Measurements from ENCODE around the gene GASK1A.

GASK1A gene

GRCh38 chr3:42979044-42979972 lies at the start of gene GASK1A:
Gene GASK1A (plus strand): TSS chr3:42979311. CDS start chr3:42979643, 332 bp downstream.
- H3K27me3 ChIP-seq (ENCODE audit: insufficient read depth, low read length, poor library complexity): peaks cover 4% of the 10 kb centered on the region
- H3K36me3 ChIP-seq (ENCODE audit: insufficient read depth, low read length): no peaks in the 10 kb centered on the region
- H3K4me1 ChIP-seq (ENCODE audit: insufficient read depth, low read length): no peaks in the 10 kb centered on the region
- H3K4me2 ChIP-seq (ENCODE audit: insufficient read depth, low read length): no peak within 1 kb of the TSS
- H3K9me3 ChIP-seq (ENCODE audit: insufficient read depth, low read length, severe bottlenecking): peaks cover 4% of the 10 kb centered on the region
- no peak within 1 kb of the TSS for H2AFZ ChIP-seq (ENCODE audit: low read depth, low read length)
- TF ChIP-seq EZH2 (IDR thresholded peaks at IDR 0.05; ENCODE audit: borderline replicate concordance, low read depth, low read length, severe bottlenecking): no peak
- TF ChIP-seq, protein P1, sequence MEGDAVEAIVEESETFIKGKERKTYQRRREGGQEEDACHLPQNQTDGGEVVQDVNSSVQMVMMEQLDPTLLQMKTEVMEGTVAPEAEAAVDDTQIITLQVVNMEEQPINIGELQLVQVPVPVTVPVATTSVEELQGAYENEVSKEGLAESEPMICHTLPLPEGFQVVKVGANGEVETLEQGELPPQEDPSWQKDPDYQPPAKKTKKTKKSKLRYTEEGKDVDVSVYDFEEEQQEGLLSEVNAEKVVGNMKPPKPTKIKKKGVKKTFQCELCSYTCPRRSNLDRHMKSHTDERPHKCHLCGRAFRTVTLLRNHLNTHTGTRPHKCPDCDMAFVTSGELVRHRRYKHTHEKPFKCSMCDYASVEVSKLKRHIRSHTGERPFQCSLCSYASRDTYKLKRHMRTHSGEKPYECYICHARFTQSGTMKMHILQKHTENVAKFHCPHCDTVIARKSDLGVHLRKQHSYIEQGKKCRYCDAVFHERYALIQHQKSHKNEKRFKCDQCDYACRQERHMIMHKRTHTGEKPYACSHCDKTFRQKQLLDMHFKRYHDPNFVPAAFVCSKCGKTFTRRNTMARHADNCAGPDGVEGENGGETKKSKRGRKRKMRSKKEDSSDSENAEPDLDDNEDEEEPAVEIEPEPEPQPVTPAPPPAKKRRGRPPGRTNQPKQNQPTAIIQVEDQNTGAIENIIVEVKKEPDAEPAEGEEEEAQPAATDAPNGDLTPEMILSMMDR (IDR thresholded peaks at IDR 0.05; ENCODE audit: borderline replicate concordance, extremely low read depth, low read length, poor library complexity, severe bottlenecking): no peak
- no peak within 1 kb of the TSS for H3K4me3 ChIP-seq (ENCODE audit: low read depth in 1 of 2, low read length in 2 of 2)
- DNase-seq (no peak), ATAC-seq (ENCODE audit: insufficient read depth, low read depth) (no peak)
- H4K20me1 ChIP-seq (ENCODE audit: insufficient read depth, low read length): no peaks in the 10 kb centered on the region
- H3K27ac ChIP-seq (ENCODE audit: low read length): no peak within 1 kb of the TSS
- no peak within 1 kb of the TSS for H3K9ac ChIP-seq (ENCODE audit: low read depth, low read length)
- no peaks in the 10 kb centered on the region for H3K79me2 ChIP-seq (ENCODE audit: insufficient read depth, low read length)

GRCh38 chr3:42934111-42934510 lies 45.0 kb upstream of the GASK1A start:
- Histone ChIP-seq H3K9ac (ENCODE audit: low read depth, low read length) (no peak overlapping the region), H4K20me1 (ENCODE audit: insufficient read depth, low read length) (no peaks in the 10 kb centered on the region), H2AFZ (ENCODE audit: low read depth, low read length) (no peak overlapping the region), H3K27me3 (ENCODE audit: insufficient read depth, low read length, poor library complexity) (no peaks in the 10 kb centered on the region), H3K9me3 (ENCODE audit: insufficient read depth, low read length, severe bottlenecking) (no peaks in the 10 kb centered on the region), H3K4me2 (ENCODE audit: insufficient read depth, low read length) (no peak overlapping the region), H3K79me2 (ENCODE audit: insufficient read depth, low read length) (no peaks in the 10 kb centered on the region), H3K27ac (ENCODE audit: low read length) (no peak overlapping the region), H3K4me1 (ENCODE audit: insufficient read depth, low read length) (no peaks in the 10 kb centered on the region), H3K36me3 (ENCODE audit: insufficient read depth, low read length) (no peaks in the 10 kb centered on the region), H3K4me3 (ENCODE audit: low read depth in 1 of 2, low read length in 2 of 2) (no peak overlapping the region)
- TF ChIP-seq, protein P1 (IDR thresholded peaks at IDR 0.05; ENCODE audit: borderline replicate concordance, extremely low read depth, low read length, poor library complexity, severe bottlenecking): no peak
- TF ChIP-seq EZH2 (IDR thresholded peaks at IDR 0.05; ENCODE audit: borderline replicate concordance, low read depth, low read length, severe bottlenecking): no peak
- ATAC-seq (ENCODE audit: insufficient read depth, low read depth) (no peak), DNase-seq (no peak)

DNA sequence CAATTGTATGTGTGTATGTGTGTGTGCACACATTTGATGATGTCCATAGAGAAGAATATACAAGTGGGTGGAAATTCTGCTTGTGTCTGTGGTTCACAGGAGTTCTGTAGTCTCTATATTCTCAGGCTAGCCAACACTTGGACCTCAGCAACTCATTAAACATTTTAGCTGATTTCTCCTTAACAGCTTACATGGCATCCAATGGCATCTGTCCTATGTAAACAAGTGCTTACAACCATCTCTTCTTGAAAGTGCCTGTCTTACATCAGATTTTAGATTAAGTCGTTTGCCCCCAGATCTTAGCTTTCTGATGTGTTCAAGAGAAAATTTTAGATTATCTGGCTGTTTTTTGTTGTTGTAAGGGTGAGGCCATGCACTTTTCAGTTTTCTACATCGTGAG lies 44.2 kb upstream of the GASK1A start:
- TF ChIP-seq, protein P1 (IDR thresholded peaks at IDR 0.05; ENCODE audit: borderline replicate concordance, extremely low read depth, low read length, poor library complexity, severe bottlenecking): no peak
- no peak for TF ChIP-seq EZH2 (IDR thresholded peaks at IDR 0.05; ENCODE audit: borderline replicate concordance, low read depth, low read length, severe bottlenecking)
- ATAC-seq (ENCODE audit: insufficient read depth, low read depth): no peak

More for the DNA sequence above, 44.2 kb upstream of the GASK1A start:
- Histone ChIP-seq H4K20me1 (ENCODE audit: insufficient read depth, low read length) (no peaks in the 10 kb centered on the region), H3K27ac (ENCODE audit: low read length) (no peak overlapping the region), H3K4me2 (ENCODE audit: insufficient read depth, low read length) (no peak overlapping the region), H3K4me3 (ENCODE audit: low read depth in 1 of 2, low read length in 2 of 2) (no peak overlapping the region), H3K4me1 (ENCODE audit: insufficient read depth, low read length) (no peaks in the 10 kb centered on the region), H3K36me3 (ENCODE audit: insufficient read depth, low read length) (no peaks in the 10 kb centered on the region), H2AFZ (ENCODE audit: low read depth, low read length) (no peak overlapping the region), H3K9me3 (ENCODE audit: insufficient read depth, low read length, severe bottlenecking) (no peaks in the 10 kb centered on the region), H3K27me3 (ENCODE audit: insufficient read depth, low read length, poor library complexity) (no peaks in the 10 kb centered on the region), H3K79me2 (ENCODE audit: insufficient read depth, low read length) (no peaks in the 10 kb centered on the region), H3K9ac (ENCODE audit: low read depth, low read length) (no peak overlapping the region)
- DNase-seq: no peak
